HG03039 (cell line): ENCODE data around the gene POLDIP3.

Experiments used
- ATAC-seq: cut with Tn5 transposase; IDR thresholded peaks from one replicate; pipeline ENCODE4 v1.9.1; 2021; ENCODE audit warnings: mild to moderate bottlenecking, moderate library complexity; ENCODE audit not compliant: unreplicated experiment

POLDIP3 gene, protein sequence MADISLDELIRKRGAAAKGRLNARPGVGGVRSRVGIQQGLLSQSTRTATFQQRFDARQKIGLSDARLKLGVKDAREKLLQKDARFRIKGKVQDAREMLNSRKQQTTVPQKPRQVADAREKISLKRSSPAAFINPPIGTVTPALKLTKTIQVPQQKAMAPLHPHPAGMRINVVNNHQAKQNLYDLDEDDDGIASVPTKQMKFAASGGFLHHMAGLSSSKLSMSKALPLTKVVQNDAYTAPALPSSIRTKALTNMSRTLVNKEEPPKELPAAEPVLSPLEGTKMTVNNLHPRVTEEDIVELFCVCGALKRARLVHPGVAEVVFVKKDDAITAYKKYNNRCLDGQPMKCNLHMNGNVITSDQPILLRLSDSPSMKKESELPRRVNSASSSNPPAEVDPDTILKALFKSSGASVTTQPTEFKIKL

DNA sequence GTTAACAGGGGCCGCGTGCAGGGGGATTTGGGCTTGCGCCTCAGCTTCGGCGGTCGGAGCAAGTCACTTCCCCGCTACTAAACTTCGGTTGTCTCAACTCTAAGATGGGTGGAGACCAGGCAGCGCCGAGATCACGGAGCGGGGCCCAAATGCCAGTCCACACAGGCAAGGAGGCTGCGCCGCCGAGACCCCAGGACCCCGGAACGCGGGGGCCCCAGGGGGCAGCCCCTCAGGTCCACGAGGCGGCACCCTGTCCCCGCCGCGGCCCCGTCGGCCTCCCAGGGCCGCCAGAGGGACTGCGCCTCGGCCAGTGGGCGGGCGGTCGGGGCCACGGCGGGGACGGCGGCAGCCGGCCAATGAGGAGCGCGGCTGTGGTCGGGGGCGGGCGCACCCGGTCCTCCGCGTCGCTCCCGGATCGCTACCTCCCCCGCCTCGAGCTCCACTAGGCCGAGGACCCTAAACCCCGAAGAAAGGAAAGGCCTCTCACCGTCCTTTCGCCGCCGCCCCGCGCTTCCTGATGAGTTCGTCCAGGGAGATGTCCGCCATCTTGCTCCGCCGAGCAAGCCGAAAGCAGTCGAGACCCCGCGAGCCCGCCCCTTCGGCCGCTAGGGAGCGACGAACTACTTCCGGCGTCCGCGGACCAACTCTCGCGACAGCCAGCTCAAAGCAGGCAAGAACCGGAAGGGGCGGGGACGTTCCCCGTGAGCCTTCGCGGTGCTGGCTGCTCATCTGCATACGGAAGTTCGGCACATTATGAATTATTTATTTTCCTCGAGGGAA, at the start of gene POLDIP3:
Gene POLDIP3 (minus strand): TSS at position 572 of the 780 bp plus-strand sequence. CDS start 26 bp downstream, at position 546.
- peak; percentile 62 for ATAC-seq

DNA sequence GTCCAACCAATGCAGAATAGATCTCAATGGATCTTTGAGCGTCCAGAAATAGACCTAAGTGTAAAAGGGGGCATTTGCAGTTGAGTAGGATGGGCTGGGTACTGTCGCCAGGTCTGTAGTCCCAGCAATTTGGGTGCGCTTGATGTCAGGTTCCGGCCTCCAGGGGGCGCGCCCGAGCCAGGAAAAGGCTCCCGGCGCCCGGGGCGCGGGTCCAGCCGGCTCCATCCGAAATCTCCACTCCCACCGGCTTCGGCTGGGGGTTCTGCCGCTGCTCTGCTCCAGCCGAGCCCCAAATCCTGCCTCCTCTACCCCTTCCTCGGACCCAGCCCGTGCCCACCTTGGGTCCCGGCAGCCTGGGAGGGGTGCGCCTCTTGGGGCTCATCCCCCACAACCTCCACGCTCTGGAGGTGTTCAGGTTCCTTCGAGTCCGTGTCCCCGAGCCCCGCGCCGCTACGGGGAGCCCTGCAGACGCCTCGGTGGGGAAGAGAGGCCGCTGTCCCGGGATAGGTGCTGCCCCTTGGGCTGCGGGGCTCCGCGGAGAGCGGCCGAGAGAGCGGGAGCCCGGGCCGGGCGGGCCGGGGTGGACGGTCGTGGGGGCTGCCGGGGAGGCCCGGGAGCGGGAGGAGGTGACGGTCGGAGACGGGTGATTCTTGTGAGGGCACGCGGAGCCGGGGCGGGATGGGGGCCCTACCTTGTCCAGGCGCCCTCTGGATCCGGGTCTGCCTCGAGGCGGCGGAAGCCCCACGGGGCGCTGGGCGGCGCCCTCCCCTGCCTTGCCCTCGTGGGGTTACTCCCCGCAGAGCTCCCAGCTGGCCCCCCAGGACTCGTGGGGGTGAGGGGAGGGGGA, 47.5 kb upstream of the POLDIP3 start:
- ATAC-seq = peak; percentile 45

DNA sequence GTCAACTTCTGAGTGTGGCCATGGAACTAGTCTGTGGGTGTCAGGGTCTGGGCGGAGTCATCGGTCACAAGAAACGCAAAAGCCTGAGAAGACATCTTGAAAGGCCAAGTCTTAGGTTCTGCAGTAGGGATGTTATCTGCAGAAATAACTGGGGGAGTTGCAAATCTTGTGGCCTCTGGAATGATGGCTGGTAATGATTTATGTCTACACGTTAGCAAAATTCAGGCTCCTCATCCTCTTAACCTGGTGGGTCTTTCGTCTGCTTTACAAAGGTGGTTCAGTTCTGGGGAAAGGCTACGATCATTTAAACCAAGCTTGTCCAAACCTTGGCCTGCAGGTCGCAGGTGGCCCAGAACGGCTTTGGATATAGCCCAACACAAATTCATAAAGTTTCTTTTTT, 41.9 kb upstream of the POLDIP3 start:
- ATAC-seq = no peak

DNA sequence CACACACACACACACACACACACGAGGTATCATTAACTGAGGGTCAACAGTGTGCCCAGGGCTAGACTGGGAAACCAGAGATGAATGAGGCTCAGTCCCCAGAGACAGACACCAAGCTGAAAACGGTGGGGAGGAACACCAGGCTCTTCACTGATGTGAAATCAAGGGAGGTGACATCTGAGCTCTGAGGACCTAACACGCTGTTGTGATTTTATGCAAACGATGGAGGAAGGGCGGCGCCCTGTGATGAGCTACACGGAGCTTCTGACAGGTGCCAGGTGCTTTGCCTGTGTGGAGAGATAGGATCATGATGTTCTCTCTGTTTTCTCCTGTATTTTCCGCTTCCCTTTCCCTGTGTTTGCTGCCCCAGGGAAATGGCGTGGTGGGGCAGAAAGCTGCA, 41.0 kb upstream of the POLDIP3 start:
- ATAC-seq = no peak

DNA sequence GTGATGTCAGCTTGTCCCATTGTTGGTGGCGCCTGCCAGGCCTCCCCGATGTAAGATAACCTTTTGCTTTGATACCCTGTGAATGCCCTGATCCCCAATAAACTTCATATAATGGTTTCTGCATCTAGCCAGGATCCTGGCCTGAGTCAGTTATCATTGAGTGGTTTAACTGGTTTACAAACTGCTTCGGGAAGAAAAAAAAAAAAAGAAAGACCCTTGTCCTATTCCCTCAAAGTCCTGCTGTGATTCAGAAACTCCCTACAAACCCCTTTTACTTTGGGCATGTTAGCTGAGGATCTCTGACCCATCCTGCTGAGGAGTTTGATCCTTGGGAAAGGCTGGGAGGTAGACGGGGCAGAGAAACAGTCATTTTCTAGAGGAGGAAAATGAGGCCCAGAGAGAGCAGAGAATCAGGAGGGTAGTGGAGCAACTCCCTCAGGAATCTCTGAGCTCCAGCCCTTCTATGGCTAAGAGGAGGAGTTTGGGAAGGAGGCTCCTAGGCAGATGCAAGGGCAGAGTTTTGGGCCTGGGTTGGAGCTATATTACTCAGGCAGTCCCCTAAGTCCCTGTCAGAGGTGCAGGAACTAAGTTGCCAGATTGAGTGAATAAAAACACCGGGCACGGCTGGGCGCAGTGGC, 39.9 kb upstream of the POLDIP3 start:
- no peak for ATAC-seq

DNA sequence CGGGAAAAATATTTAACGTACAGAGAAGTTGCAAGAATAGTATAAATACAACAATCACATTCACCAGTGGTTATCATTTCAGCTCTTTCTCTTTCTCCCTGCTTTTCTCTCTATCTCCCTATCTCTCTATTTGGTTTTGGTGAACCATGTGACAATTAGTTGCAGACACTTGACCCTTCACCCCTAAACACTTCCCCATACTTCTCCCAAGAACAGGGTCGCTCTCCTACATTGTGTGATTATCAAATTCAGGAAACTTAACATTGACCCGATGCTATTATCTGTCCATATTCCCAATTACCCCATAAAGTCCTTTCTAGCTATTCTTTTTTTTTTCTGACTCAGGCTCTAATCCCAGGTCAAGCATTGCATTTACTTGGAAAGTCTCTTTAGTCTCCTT, 39.3 kb upstream of the POLDIP3 start:
- no peak for ATAC-seq

DNA sequence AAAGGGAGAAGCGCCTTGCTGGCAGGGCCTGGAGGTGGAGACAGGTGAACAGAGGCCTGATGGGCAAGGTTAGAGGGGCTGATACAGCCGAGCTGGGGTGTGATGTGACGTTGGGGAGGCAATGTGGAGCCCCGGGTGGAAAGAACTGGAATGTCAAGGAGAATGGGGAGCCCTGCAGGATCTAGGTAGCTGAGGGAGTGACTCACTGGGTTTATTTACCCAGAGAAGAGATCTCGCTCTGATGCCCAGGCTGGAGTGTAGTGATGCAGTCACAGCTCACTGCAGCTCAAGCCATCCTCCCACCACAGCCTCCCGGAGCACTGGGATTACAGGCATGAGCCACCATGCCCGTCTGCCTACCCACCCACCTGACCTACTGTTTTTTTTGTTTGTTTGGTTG, 36.5 kb upstream of the POLDIP3 start:
- no peak for ATAC-seq

DNA sequence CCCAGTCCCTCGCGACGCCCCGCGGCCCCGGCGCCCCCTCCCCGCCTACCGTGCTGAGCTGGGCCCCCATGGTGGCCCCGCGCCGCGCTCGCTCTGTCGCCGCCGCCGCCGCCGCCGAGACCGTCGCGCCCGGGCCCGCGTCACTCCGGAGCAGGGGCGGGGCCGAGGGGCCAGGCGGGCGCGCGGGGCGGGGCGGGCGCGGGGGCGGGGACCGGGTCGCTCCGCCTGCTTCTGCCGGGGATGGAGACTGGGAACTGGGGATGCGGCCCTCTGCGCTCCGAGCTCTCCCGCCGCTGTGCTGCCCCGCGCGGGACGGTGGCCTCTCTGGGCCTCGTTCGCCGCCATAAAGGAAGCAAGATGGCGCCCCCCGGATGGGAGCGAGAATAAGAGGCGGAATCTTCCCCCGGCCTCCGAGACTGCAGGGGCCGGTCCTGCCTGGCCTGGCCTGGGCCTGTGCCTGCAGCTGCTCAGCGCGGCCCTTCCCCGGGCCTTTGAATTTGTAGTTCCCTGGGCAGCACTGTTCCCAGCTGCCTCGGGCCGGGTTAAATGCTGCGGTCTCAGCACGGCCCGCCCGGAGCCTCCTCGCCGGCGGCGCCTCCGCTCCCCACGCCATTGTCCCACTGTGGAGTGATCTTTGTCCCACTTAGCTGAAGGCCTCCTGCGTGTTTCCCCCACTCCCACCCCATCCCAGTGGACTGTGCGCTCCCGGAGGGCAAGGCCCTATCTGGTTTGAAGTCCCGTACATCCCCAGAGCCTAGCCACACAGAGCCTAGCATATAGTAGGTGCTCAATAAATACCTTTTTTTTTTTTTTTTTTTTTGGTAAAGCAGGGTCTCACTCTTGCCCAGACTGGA, 34.8 kb upstream of the POLDIP3 start, which contains the start of gene CYB5R3:
Gene CYB5R3 (minus strand): TSS at position 147 of the 854 bp plus-strand sequence. CDS start 77 bp downstream, at position 70.
- ATAC-seq = peak; percentile 59

DNA sequence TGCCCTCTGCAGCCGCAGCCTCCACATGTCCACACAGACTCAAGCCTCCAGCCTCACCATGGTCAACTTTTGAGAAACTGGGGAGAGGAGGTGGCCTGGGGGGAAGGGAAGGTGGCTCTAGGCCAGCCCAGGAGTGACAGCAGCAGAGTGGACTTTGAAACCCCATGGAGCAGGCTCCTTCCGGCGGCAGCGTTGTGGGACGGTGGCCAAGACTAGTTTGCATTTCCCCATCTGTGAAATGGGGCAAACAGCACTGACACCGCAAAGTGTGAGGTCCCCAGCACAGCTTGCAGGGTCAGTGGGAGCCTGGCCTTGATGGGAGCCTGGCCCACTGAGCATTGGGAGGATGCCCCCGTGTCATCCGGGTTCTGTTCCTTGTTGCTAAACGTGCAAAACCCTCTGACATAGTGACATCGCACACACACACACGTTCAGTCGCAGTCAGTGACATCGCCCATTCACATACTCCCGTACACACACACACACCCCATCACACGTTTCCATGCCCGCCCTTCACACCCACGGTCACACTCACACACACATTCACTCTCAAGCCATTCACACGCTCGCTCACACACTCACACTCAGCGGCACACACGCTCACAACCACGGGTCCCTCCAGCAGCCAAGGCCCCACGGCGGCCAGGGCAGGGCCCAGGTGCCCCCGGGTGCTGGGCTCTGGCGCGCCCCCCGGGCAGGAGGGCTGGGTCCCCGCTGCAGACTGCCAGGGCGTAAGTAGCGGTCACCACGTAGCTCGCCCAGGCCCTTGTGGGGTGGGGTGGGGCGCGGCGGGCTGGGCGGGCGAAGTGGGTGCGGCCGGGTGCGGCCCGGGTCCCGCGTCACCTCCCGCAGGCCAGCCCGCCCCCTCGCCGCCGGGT, 33.9 kb upstream of the POLDIP3 start:
- ATAC-seq = peak; percentile 48

DNA sequence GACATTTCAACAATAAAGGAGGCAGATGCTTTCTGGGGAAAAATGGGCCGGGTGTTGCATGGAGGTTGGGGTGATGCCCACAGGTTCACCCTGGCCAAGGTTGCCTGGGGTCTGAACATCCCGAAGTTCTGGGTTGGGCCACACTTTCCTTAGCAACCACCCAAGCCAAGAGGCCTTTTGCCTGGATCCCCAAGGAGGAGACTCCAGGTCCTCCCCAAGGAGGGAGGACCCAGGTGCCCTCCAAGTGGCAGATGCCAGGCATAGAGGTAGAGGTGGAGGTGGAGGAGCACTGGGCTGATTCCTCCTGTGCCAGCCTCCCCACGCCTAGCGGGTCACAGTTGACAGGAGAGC, 33.3 kb upstream of the POLDIP3 start:
- no peak for ATAC-seq

DNA sequence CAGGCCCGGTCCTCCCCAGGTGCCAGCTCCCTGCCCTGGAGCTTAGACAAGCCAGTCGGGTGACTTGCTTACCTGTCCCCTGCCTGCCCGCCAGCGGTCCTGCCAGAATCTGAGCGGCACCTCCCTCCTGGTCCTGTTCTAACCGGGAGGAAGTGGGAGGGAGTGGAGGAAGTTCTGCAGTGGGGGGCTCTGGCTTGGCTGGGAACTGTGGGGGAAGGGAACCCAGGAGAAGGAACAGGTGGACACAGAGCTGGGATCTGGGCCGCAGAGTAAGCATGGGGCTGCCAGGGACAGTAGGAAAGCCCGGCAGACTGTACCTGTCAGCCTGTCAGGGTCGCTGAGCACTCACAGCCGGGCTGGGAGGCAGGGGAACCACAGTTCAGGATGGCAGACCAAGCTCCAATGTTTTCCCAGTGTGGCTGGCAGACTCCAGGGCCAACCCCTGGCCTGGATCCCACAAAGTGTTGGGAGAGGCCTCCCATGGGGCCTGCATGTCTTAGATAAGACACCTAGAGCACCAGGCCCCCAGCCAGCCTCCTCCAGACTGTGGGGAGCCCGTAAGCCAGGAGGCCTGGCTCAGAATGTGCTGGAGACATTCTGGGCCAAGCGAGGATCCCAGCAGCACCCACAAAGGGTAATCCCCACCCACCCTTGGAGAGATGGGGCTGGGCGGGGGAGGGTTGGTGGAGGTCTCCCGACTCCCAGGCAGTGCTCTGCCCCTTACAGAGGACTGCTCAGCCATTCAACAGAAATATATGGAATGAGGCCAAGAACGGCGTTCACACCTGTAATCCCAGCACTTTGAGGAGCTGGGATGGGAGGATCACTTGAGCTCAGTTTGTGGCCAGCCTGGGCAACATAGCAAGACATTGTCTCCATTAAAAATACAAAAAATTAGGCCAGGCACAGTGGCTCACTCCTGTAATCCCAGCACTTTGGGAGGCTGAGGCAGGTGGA, 32.2 kb upstream of the POLDIP3 start:
- ATAC-seq = no peak

DNA sequence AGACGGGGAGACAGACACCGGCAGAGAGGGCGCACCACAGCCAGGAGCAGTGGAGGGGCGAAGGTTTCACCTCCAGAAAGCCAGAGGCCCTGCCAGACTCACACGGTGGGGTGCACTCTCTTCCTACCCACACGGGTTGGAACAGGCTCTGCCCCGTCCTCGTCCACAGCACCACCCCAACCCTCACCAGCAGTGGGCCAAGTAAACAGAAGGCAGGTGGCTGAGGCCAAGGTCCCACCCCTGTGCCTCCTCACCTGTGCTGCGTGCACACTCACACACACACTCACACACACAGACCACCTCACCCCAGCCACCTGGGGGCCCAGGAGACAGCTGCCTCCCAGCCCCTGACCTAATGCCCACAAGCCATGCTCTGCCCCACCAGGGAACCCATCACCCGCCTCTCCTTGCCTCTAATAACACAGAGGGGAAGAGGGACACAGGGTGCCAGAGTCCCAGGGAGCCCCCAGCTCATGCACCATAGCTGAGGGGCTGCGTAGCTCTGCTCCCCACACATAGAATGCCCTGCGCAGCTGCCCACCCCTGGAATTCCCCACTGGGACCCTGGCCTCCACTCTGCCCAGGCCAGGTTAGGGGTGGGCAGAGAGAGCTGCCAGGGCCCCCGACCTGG, 31.4 kb upstream of the POLDIP3 start:
- no peak for ATAC-seq

DNA sequence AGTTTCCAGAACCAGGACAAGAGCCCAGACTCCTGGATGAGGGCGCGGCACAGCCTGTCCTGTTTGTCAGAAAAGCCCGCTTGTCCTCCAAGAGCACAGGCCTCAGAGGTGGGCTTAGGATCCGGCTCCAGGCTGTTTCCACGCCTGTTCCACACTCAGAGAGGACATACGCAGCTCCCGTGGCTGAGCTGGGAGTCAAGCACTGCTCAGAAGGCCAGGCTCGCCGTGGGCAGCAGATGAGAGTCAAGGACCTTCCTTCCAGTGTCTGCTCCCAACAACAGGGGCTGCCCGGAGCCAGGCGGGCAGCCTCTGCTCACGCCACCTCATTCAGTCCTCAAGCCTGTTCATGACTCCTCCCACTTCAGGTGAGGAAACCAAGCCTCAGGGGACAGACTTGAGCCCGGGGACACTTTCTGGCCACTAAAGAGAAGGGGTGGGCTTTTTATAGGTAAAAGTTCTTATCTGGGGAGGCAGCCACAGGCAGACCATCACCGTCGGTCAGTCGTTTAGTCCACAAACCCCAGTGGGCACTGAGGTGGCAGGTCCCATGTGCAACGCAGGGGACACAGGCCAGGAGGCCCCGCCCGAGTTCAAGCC, 30.8 kb upstream of the POLDIP3 start:
- no peak for ATAC-seq

DNA sequence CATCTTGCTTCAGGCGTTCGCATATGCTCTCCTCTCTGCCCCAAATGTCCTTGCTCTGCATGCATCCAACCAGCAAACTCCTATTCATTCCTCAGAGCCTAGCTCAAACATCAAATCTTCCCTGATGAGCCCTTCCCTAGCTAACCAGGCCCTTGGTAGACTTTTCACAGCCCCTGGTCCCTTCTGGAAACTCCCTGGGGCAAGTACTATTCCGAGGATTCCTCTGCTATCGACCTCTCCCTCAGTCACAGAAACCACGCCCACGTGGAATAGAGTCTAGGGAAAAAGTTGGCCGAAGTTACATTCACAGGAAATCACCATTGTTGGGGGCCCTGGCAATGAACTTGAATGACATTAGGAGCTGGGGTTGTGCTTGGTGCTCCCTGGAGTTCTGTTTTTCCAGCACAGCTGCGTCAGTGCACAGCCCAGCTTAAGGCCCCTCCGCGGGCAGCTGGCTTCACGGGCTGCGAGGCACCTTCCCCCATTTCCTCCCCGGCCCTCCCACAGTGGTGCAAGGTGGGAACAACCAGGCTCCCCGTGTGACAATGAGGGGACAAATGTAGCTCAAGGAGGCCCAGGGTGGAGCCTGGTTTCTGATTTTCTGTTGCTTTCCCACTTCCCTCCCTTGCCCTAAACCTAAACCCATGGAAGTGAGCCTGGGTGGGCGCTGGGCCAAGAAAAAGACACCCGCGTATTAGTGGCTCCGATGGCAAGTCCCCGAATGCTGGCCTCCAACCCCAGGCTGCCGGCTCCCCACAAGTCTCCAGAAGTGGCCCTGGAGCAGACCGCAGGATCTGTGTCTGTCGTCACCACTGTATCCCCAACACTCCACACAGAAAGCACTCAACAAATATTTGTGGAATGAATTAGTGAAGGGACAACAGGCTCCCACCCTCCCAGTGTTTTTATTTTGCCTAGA, 30.0 kb upstream of the POLDIP3 start:
- no peak for ATAC-seq

DNA sequence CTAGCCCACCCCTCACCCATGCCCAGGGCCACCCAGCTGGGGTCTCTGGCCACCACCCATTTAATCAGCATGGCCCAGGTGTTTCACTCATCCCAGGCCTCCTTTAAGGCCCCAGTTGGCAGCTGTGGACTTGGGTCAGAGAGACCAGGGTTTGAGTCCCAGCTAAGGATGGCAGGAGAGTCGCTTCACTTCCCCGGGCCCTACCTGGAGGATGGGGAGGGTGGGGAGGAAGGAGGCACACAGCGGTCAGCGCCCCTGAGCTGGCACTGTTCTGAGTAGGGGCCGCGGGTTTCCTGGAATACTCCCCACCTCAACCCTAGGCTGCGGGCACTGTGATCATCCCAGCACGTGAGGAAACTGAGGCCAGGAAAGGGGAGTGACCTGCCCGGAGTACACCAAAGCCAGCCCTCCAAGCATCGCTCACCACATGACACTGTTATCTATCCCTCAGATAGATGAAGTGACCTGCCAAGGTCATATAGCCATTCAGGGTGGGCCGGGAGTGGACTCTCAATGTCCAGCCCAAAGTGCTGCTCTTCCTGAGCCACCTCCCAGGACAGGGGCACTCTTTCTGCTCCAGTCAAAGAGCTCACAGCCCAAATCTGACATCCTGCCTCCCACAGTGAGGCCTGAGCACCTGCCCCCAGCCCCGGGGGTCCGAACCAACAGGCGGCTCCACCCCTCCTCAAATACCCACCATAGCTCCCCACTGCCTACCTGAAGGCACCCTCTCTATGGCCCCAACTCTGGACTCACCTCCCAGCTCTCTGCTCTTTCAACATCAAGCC, 29.1 kb upstream of the POLDIP3 start:
- ATAC-seq = no peak
